KBM-7 (cell line): ENCODE measurements around the gene MPC2.
"Not testable (repeated sequence)": the region's sequence is repeated elsewhere in the genome, so short reads cannot be mapped to it uniquely, and the experiment has no call there.

Experiments used
- DNase-seq: peaks from one replicate; pipeline ENCODE4 v3.0.0-alpha.2; 2015
- in situ Hi-C: fragments of 300-500 bp; cut with MboI; formaldehyde crosslinking; loops from 2 replicates; pipeline ENCODE4 v1.14.3; 2020; ENCODE audit warnings: low sequenced_read_pairs, low pct_unique_long_range_greater_than_20kb, mixed read lengths

Gene MPC2

GRCh38 chr1:167913895-167914496, 22.9 kb downstream of the MPC2 start, which contains the start of gene ADCY10:
Gene ADCY10 (minus strand): TSS chr1:167914134. CDS start chr1:167905140, 8,994 bp downstream.
- in situ Hi-C loops: no loop called here
- no peak for DNase-seq

GRCh38 chr1:167912294-167912693, 24.6 kb downstream of the MPC2 start:
- in situ Hi-C loops: no loop called here
- no peak for DNase-seq

GRCh38 chr1:167911413-167911812, 25.5 kb downstream of the MPC2 start:
- DNase-seq: peak; percentile 20
- in situ Hi-C loops: no loop called here

GRCh38 chr1:167910530-167910929, 26.3 kb downstream of the MPC2 start:
- no peak for DNase-seq
- in situ Hi-C loops: no loop called here

GRCh38 chr1:167909691-167910180, 27.1 kb downstream of the MPC2 start:
- peak; percentile 63 for DNase-seq
- in situ Hi-C loops: no loop called here

- in situ Hi-C loops: no loop called here
- DNase-seq: peak; percentile 23
Observed at GRCh38 chr1:167905671-167906070, 31.2 kb downstream of the MPC2 start.

- in situ Hi-C loops: no loop called here
- peak; percentile 32 for DNase-seq
Observed at GRCh38 chr1:167905182-167905581, 31.7 kb downstream of the MPC2 start.

- in situ Hi-C loops: no loop called here
- DNase-seq: no peak
Observed at GRCh38 chr1:167904652-167905130, 32.2 kb downstream of the MPC2 start.

- no peak for DNase-seq
- in situ Hi-C loops: no loop called here
Observed at GRCh38 chr1:167900907-167901306, 36.0 kb downstream of the MPC2 start.

- DNase-seq: no peak
Observed at GRCh38 chr1:167899253-167899681, 37.6 kb downstream of the MPC2 start.

GRCh38 chr1:167898578-167899222, 38.2 kb downstream of the MPC2 start:
- no peak for DNase-seq
- in situ Hi-C loops: no loop called here

More at GRCh38 chr1:167899253-167899681, 37.6 kb downstream of the MPC2 start:
- in situ Hi-C loops: no loop called here

GRCh38 chr1:167893798-167894197, 43.1 kb downstream of the MPC2 start:
- in situ Hi-C loops: no loop called here
- peak; percentile 11 for DNase-seq

- DNase-seq: no peak
- in situ Hi-C loops: no loop called here
Observed at GRCh38 chr1:167890400-167890799, 46.5 kb downstream of the MPC2 start.

- DNase-seq, in situ Hi-C loops: not testable (repeated sequence)
Observed at GRCh38 chr1:167887187-167887586, 49.7 kb downstream of the MPC2 start.

- DNase-seq: no peak
- in situ Hi-C loops: no loop called here
Observed at GRCh38 chr1:167882376-167882775, 54.5 kb downstream of the MPC2 start.

GRCh38 chr1:167881786-167882185, 55.1 kb downstream of the MPC2 start:
- in situ Hi-C loops: no loop called here
- no peak for DNase-seq

GRCh38 chr1:167881069-167881468, 55.8 kb downstream of the MPC2 start:
- DNase-seq: no peak
- in situ Hi-C loops: no loop called here

GRCh38 chr1:167880580-167881021, 56.3 kb downstream of the MPC2 start:
- in situ Hi-C loops: no loop called here

GRCh38 chr1:167879508-167879907, 57.4 kb downstream of the MPC2 start:
- in situ Hi-C loops: no loop called here
- no peak for DNase-seq

More at GRCh38 chr1:167880580-167881021, 56.3 kb downstream of the MPC2 start:
- no peak for DNase-seq

GRCh38 chr1:167878372-167879160, 58.3 kb downstream of the MPC2 start:
- in situ Hi-C loops: no loop called here
- no peak for DNase-seq
